Fibroblast of skin of scalp (primary cell): Measurements from ENCODE around the gene RNFT2.
A peak's percentile ranks its signal among the peaks of the same experiment; 100 is the strongest.
"Not testable (repeated sequence)": the region's sequence is repeated elsewhere in the genome, so short reads cannot be mapped to it uniquely, and the experiment has no call there.

Source experiments
- DNase-seq: peaks from one replicate; pipeline ENCODE4 v3.0.0-alpha.2; 2013

The RNFT2 gene

GRCh38 chr12:116798719-116799118 is 60.6 kb downstream of the RNFT2 start:
- DNase-seq = no peak

- no peak for DNase-seq
Measured at GRCh38 chr12:116799955-116800354, 61.8 kb downstream of the RNFT2 start.

GRCh38 chr12:116800918-116801317 is 62.8 kb downstream of the RNFT2 start:
- DNase-seq = no peak

- no peak for DNase-seq
Measured at GRCh38 chr12:116802018-116802417, 63.9 kb downstream of the RNFT2 start.

GRCh38 chr12:116803013-116803736 is 65.1 kb downstream of the RNFT2 start:
- DNase-seq = no peak

GRCh38 chr12:116804051-116804450 is 65.9 kb downstream of the RNFT2 start:
- no peak for DNase-seq

GRCh38 chr12:116806845-116807440 is 68.8 kb downstream of the RNFT2 start:
- DNase-seq = no peak

GRCh38 chr12:116807546-116807945 is 69.4 kb downstream of the RNFT2 start:
- DNase-seq = no peak

GRCh38 chr12:116808113-116809105 is 70.3 kb downstream of the RNFT2 start:
- no peak for DNase-seq

- DNase-seq = no peak
Measured at GRCh38 chr12:116812238-116812637, 74.1 kb downstream of the RNFT2 start.

GRCh38 chr12:116813271-116814041 is 75.3 kb downstream of the RNFT2 start:
- DNase-seq = no peak

GRCh38 chr12:116814766-116815165 is 76.7 kb downstream of the RNFT2 start:
- not testable (repeated sequence) for DNase-seq

- DNase-seq = peak; percentile 22
Measured at GRCh38 chr12:116818341-116818856, 80.3 kb downstream of the RNFT2 start.

- DNase-seq = peak; percentile 96
Measured at GRCh38 chr12:116818948-116819832, 81.1 kb downstream of the RNFT2 start.

GRCh38 chr12:116820064-116820656 is 82.0 kb downstream of the RNFT2 start:
- no peak for DNase-seq

- no peak for DNase-seq
Measured at GRCh38 chr12:116821291-116821690, 83.2 kb downstream of the RNFT2 start.

GRCh38 chr12:116827432-116827831 is 89.3 kb downstream of the RNFT2 start:
- DNase-seq = no peak

- no peak for DNase-seq
Measured at GRCh38 chr12:116832353-116832752, 94.2 kb downstream of the RNFT2 start.

GRCh38 chr12:116833474-116833873 is 95.4 kb downstream of the RNFT2 start:
- DNase-seq = no peak

GRCh38 chr12:116835484-116835883 is 97.4 kb downstream of the RNFT2 start:
- DNase-seq = no peak

- DNase-seq = no peak
Measured at GRCh38 chr12:116837097-116837496, 99.0 kb downstream of the RNFT2 start.
